Measurements from ENCODE around the gene ACR. TPM values are rescaled to one million over a fixed set of nuclear protein-coding genes. Genes with fewer than 3 reads are reported as not detected.

ACR gene
- total and polyA plus RNA-seq, 2 experiments from 2014 or later = not detected

GRCh38 chr22:50734343-50734771 lies 3.6 kb upstream of the ACR start:
- Histone ChIP-seq H3K4me3 (no peak overlapping the region), H3K36me3 (ENCODE audit: insufficient read depth) (no peaks in the 10 kb centered on the region), H2AFZ (no peak overlapping the region), H3K4me2 (no peak overlapping the region), H3K9me2 (ENCODE audit: insufficient read depth) (no peaks in the 10 kb centered on the region), H3K79me2 (replicated peaks; ENCODE audit: insufficient read depth) (no peaks in the 10 kb centered on the region), H3K27me3 (ENCODE audit: insufficient read depth) (peaks cover 74% of the 10 kb centered on the region), H3F3A (replicated peaks; ENCODE audit: low read depth) (no peaks in the 10 kb centered on the region), H3K27ac (ENCODE audit: low read depth) (no peak overlapping the region), H3K4me1 (ENCODE audit: insufficient read depth) (peaks cover 5% of the 10 kb centered on the region; the same call in 1 of the 2 replicates), H4K20me1 (replicated peaks; ENCODE audit: insufficient read depth) (no peaks in the 10 kb centered on the region)
- Mint-ChIP-seq H3K27ac (no peak overlapping the region), H3K9me3 (no peaks in the 10 kb centered on the region; the same call in 2 of the 3 replicates), H3K4me3 (no peak overlapping the region), H3K36me3 (ENCODE audit: low read depth) (no peaks in the 10 kb centered on the region), H3K4me1 (peaks cover 6% of the 10 kb centered on the region), H3K27me3 (ENCODE audit: insufficient read depth, low read depth, poor library complexity) (peaks cover 74% of the 10 kb centered on the region)
- DNase-seq (ENCODE audit: low spot score) = no peak
- ATAC-seq = no peak
- TF ChIP-seq POLR2AphosphoS5 (IDR thresholded peaks at IDR 0.05; ENCODE audit: low read depth) (no peak), EZH2 (IDR thresholded peaks at IDR 0.05; ENCODE audit: low read depth, unreplicated experiment) (no peak), EZH2phosphoT487 (IDR thresholded peaks at IDR 0.05; ENCODE audit: unreplicated experiment) (no peak), JUNB (IDR thresholded peaks at IDR 0.05; ENCODE audit: unreplicated experiment) (no peak), REST (IDR thresholded peaks at IDR 0.05; ENCODE audit: unreplicated experiment) (no peak), CREB1 (CRISPR knock-in tag; IDR thresholded peaks at IDR 0.05; ENCODE audit: low read depth) (no peak), ZNF331 (CRISPR knock-in tag; IDR thresholded peaks at IDR 0.05; ENCODE audit: low read depth) (no peak), STAT1 (IDR thresholded peaks at IDR 0.05; ENCODE audit: unreplicated experiment) (no peak), CTCF (conservative IDR thresholded peaks at IDR 0.05; ENCODE audit: low read depth in 2 of 2) (no peak), ZNF462 (CRISPR knock-in tag; IDR thresholded peaks at IDR 0.05) (no peak), ETS1 (IDR thresholded peaks at IDR 0.05) (no peak), NANOG (IDR thresholded peaks at IDR 0.05; ENCODE audit: borderline replicate concordance) (no peak), ZNF114 (CRISPR knock-in tag; IDR thresholded peaks at IDR 0.05) (no peak)
